ENCODE results near the gene CTSH.

DNA sequence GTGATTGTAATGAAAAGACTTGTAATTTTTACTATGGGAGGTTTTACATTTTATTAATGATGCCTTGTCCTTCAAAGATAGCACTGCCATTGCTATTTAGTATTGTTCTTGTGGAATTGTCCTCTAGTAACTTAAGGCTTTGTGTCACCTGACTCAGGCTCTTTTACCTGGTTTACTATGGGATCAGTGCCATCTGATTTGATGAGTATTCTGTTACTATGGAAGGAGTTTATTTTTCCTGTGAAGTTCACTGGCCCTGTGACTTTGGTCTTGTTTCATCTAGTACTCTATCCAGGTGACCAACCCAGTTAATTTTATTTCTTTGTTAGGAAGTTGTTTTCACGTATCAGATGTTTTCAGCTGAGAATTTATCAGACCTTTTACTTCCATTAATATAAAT lies 63.2 kb downstream of the CTSH start:
- TF ChIP-seq CTCF (IDR thresholded peaks at IDR 0.05): no peak
- no peak for TF ChIP-seq POLR2A (IDR thresholded peaks at IDR 0.05)
- no peak for TF ChIP-seq EP300 (IDR thresholded peaks at IDR 0.05)

All from gastroesophageal sphincter (tissue), 3 donors.